Measurements from ENCODE around the gene SH3RF1.

DNA sequence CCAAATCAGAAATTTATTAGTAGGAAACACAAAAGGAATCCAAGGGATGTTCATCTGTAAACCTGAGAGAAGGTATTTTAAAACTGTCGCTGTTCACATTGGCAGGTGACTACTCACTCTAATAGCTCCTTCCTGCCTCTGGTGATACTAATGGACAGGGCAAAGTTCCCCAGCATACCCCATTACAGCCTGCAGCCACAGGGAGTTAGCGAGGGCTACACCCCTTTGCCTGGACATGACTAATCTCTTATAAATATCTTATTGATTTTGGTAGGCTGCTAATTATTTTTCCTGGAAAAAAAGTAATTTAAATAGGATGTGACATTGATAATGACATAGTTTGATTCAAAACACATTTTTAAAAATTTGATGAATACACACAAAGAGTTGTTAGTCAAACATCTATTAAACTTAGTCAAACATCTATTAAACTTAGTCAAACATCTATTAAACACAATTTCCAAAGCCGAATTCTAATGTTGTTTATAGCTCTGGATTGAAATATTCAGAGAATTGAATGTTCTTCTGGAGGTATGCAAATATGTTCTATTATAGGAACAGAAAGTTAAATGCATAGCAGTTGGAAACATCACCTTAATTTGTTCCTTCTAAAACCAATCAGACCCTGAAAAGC, 177.8 kb downstream of the SH3RF1 start:
- TF ChIP-seq, protein P1, sequence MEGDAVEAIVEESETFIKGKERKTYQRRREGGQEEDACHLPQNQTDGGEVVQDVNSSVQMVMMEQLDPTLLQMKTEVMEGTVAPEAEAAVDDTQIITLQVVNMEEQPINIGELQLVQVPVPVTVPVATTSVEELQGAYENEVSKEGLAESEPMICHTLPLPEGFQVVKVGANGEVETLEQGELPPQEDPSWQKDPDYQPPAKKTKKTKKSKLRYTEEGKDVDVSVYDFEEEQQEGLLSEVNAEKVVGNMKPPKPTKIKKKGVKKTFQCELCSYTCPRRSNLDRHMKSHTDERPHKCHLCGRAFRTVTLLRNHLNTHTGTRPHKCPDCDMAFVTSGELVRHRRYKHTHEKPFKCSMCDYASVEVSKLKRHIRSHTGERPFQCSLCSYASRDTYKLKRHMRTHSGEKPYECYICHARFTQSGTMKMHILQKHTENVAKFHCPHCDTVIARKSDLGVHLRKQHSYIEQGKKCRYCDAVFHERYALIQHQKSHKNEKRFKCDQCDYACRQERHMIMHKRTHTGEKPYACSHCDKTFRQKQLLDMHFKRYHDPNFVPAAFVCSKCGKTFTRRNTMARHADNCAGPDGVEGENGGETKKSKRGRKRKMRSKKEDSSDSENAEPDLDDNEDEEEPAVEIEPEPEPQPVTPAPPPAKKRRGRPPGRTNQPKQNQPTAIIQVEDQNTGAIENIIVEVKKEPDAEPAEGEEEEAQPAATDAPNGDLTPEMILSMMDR (IDR thresholded peaks at IDR 0.05; ENCODE audit: low read depth, low read length, missing input control), result no peak
- TF ChIP-seq EGR1 (IDR thresholded peaks at IDR 0.05; ENCODE audit: low read depth in 2 of 2), result no peak
- no peak for TF ChIP-seq TAF1 (conservative IDR thresholded peaks at IDR 0.05)
- TF ChIP-seq RAD21 (IDR thresholded peaks at IDR 0.05), result no peak
- TF ChIP-seq, protein P2, sequence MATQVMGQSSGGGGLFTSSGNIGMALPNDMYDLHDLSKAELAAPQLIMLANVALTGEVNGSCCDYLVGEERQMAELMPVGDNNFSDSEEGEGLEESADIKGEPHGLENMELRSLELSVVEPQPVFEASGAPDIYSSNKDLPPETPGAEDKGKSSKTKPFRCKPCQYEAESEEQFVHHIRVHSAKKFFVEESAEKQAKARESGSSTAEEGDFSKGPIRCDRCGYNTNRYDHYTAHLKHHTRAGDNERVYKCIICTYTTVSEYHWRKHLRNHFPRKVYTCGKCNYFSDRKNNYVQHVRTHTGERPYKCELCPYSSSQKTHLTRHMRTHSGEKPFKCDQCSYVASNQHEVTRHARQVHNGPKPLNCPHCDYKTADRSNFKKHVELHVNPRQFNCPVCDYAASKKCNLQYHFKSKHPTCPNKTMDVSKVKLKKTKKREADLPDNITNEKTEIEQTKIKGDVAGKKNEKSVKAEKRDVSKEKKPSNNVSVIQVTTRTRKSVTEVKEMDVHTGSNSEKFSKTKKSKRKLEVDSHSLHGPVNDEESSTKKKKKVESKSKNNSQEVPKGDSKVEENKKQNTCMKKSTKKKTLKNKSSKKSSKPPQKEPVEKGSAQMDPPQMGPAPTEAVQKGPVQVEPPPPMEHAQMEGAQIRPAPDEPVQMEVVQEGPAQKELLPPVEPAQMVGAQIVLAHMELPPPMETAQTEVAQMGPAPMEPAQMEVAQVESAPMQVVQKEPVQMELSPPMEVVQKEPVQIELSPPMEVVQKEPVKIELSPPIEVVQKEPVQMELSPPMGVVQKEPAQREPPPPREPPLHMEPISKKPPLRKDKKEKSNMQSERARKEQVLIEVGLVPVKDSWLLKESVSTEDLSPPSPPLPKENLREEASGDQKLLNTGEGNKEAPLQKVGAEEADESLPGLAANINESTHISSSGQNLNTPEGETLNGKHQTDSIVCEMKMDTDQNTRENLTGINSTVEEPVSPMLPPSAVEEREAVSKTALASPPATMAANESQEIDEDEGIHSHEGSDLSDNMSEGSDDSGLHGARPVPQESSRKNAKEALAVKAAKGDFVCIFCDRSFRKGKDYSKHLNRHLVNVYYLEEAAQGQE (IDR thresholded peaks at IDR 0.05), result no peak
- TF ChIP-seq, protein P3, sequence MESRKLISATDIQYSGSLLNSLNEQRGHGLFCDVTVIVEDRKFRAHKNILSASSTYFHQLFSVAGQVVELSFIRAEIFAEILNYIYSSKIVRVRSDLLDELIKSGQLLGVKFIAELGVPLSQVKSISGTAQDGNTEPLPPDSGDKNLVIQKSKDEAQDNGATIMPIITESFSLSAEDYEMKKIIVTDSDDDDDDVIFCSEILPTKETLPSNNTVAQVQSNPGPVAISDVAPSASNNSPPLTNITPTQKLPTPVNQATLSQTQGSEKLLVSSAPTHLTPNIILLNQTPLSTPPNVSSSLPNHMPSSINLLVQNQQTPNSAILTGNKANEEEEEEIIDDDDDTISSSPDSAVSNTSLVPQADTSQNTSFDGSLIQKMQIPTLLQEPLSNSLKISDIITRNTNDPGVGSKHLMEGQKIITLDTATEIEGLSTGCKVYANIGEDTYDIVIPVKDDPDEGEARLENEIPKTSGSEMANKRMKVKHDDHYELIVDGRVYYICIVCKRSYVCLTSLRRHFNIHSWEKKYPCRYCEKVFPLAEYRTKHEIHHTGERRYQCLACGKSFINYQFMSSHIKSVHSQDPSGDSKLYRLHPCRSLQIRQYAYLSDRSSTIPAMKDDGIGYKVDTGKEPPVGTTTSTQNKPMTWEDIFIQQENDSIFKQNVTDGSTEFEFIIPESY (IDR thresholded peaks at IDR 0.05), result no peak
- TF ChIP-seq YY1 (IDR thresholded peaks at IDR 0.05), result no peak
- TF ChIP-seq SP1 (IDR thresholded peaks at IDR 0.05), result no peak
- TF ChIP-seq, protein P4, sequence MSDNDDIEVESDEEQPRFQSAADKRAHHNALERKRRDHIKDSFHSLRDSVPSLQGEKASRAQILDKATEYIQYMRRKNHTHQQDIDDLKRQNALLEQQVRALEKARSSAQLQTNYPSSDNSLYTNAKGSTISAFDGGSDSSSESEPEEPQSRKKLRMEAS (IDR thresholded peaks at IDR 0.05), result no peak
- no peak for TF ChIP-seq GABPA (IDR thresholded peaks at IDR 0.05 in 1 of 2, conservative IDR thresholded peaks at IDR 0.05 in 1 of 2)
- no peak for TF ChIP-seq NR2F2 (IDR thresholded peaks at IDR 0.05)
- no peak for TF ChIP-seq JUND (IDR thresholded peaks at IDR 0.05)
- no peak for TF ChIP-seq RXRA (IDR thresholded peaks at IDR 0.05)
- TF ChIP-seq FOXA1 (IDR thresholded peaks at IDR 0.05), result no peak

Data from liver (tissue), 3 donors.